ENCODE data around the gene OR2T27.
"Not testable (repeated sequence)": the region's sequence is repeated elsewhere in the genome, so short reads cannot be mapped to it uniquely, and the experiment has no call there.

The OR2T27 gene, protein sequence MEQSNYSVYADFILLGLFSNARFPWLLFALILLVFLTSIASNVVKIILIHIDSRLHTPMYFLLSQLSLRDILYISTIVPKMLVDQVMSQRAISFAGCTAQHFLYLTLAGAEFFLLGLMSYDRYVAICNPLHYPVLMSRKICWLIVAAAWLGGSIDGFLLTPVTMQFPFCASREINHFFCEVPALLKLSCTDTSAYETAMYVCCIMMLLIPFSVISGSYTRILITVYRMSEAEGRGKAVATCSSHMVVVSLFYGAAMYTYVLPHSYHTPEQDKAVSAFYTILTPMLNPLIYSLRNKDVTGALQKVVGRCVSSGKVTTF

DNA sequence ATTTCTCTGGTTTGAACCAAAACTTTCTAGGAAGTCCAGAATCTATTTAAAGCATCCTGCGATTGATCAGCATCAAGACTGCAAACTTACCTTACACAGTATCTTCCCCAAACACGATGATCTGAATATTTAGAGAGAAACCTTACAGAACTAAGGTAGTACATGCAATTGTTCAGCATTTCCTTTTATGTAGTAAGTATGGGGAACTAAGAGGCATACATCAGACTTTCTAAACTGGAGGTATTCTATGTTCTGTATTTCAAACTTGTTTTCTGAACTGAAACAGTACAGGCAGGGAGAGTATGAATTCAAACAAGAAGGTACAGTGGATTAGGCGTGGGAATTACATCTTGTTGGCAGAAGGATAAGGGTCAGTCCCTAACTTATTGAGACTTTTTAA, at the start of gene OR2T27:
Gene OR2T27, minus strand, starts transcription at position 175 of the 400 bp plus-strand sequence. CDS start 4,644 bp downstream, outside the sequence.
- DNase-seq: not testable (repeated sequence)

DNA sequence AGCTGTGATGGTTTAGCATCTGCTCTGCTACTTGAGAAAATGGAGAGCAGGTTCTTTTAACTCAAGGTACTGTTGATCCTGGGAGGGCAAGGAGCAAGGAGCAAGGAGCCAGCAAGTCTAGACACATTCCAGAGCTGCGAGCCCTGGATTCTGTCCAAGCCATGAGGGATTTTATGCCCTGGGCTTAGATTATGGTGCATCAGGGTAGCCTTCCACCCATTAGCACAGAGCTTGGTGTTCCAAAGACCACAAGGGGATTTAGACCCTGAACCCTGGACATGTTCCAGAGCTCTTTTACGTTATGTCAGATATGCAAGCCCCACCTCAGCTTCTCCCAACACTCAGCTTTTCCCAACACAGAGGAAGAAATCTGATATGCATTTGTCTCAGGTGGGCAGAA, 49.3 kb upstream of the OR2T27 start:
- no peak for DNase-seq

DNA sequence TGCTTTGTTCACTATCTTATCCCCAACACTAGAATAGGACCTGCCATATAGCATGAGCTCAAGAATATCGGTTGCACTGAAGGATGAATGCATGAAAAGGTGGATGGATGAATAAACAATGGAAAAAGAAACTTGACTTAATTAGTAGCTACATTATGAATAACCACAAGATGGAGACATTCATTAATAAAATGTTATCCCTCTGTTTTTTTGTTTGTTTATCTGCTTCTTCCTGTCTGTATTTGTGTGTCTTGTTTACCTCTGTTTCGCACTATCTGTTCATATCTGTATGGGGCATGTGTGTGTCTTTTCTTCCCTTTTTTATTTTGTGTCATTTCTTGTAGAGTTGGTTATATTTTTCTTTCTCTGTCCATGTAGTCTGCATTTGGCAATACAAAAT, 48.3 kb upstream of the OR2T27 start:
- no peak for DNase-seq

DNA sequence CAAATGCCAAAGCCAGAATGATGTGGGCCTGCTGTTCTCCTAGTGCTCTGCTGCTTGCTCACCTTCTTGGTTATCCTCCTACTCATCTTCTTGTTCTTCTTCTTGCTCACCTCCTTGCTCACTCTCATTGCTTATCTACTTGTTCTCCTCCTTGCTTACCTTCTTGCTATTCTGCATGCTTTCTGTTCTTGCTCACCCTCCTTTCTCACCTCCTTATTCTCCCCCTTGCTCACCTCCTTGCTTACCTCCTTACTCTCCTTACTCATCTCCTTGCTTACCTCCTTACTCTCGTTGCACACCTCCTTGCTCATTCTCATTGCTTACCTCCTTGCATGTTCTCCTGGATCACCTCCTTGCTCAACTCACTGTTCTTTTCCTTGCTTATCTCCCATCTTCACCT, 47.4 kb upstream of the OR2T27 start, which contains the start of gene OR14I1:
Gene OR14I1, minus strand, starts transcription at position 53 of the 400 bp plus-strand sequence.
- DNase-seq: no peak

DNA sequence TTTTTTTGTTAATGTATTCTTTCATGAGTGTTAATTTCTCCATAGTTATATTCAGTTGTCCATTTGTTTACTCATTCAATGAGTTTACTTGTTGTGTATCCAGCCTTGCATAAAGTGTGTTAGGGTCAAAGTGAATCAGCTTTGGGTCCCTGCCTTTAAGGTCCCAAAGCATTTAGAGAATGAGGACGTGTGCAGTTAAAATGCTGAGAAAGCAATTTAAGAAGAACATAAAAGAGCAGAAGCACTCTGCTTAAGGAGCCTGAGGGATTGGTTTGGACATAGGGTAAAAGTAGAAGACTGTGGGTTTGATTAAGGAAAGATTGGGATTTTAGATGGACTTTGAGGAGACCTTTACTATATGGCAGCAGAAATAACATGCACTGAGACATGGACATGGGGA, 43.8 kb upstream of the OR2T27 start:
- no peak for DNase-seq

DNA sequence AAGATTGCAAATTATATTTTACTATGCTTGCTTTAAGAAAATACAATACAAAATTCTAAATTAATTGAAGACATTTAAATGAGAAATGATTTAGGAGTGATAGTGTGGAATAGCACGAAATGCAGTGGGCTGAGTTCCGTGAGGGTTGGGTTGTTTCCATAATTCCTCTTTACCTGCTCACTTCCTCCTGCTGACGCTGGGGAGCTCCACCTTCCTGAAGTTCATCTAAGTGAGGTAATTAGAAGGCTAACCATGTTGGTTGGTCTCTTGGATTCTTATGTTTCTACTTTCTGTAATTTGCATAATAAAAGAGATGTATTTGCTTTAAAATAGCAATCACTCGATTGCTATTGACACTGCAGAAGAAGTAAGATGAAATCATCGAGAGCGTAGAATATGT, 42.6 kb upstream of the OR2T27 start:
- DNase-seq: no peak

DNA sequence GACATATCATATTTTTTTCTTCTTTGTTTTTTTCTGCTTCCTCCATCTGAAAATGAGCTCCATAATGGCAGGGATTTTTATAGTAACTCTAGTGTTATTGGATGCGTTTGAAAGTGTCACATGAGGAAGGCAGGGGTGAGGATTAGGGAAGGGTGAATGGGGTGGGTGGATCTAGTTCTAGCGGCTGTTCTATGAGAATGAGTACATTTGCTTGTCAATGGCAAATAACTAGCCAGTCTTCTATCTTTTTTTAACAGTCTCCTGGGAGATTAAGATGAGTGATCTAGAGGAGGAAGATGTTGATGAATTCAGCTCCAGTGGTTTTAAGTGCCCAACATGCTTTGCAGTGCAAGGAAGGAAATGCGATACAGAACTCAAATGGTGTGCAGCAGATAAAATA, 41.4 kb upstream of the OR2T27 start:
- no peak for DNase-seq

DNA sequence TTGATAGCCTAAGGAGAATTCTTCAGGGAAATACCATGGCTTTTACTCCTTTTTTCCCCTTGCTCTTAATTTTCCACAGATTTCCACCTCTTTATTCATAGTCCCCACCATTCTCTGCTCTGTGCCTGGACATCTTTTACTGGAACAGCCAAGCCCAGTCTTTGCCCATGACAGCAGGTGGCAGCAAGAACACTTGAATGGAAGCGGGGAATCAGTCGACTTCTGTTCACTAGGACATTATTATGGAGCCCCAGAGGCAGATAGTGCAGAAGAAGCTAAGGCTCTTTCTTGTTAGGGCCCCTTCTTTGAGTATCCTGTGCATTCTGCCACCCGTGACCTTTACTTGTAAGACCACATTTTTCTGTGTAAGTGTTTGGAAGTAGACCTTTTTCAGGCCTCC, 40.9 kb upstream of the OR2T27 start:
- DNase-seq: no peak

DNA sequence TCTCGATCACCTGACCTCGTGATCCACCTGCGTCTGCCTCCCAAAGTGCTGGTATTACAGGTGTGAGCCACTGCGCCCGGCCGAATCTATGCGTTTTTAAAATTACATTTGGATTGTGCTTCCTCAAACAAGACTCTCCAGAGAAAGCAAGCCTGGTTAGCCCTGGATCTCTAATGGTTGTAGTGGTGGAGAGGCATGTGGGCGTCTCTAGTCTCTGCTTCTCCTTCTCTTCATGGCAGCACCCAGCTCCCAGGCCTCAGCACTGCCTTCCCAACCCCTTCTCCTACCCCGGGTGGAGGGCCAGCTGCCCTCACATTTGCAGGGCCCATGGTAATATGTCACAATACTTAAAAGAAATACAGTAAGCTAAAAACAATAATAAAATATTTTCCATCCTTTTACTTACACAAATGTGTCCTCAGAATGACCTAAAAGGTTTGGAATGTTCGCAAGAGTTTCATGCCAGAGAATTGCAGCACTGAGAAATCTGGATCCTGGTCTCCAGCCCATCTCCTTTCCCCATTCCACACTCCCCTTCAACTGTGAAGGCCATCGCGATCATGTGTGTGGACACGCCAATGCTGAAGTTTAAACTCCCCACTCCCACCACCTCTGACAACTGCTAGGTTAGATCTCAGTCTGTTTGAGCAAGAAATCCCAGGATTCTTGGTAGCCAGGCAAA, 40.3 kb upstream of the OR2T27 start:
- DNase-seq: no peak

DNA sequence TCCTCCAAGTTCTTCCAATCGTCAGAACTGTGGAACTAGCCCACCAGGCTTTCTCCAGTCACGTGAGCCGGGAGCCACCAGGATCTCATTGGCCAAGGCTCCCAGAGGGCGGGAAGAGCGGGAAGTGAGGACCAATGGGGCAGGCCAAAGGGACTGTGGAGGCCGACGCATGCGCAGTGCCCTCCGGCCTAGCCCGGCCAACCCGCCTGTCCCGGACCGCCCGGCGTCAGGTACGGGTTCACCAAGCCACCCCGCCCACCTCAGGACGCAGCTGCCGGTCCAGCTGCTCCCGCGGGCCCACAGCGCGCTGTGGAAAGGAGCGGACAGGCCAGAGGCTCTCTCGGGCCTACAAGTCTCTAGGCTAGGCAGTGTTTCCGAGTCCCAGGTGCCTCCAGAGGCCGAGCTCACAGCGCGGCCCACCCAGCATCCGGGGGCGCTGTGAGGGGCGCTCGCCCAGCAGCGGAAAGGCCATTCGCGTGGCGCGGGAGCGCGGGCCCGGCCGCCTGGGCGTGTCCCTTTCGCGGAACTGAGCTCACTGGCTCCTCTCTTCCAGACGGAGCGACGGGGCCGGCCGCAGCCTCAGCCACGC, 36.3 kb upstream of the OR2T27 start:
- DNase-seq: no peak

DNA sequence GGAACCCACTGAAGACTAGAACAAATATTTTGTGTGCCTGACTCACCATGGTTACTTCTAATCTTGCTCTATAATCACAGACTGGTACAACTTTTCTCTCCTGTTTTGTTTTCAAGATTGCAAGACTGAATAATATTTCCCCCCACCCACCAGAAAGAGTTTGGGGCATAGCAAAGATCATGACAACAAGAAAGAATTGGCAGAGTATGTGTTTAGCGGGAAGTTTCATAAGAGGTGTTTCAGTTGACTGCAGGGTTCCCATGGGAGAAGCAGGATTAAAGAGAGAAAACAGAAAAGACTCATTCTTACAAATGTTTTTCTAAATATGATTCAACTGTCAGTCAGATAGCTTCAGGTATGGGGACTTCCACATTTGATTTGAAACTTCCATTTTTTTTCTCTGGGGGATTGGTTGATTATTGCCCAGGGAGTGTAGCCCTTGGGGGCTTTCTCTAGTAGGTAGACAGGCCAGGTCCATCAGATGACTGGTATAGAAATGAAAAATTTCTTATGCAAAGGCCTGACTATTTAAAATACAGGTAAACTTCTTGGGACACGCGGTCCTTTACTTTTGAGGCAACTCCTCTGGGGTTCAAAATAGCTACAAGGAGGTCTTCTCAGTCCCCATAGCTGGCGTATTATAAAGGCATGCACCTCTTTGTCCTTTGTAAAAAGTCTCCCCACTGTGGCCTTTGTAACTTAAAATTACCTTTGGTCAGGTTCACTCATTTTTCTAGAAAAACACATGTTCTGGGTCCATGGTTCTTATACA, 33.4 kb upstream of the OR2T27 start:
- no peak for DNase-seq

DNA sequence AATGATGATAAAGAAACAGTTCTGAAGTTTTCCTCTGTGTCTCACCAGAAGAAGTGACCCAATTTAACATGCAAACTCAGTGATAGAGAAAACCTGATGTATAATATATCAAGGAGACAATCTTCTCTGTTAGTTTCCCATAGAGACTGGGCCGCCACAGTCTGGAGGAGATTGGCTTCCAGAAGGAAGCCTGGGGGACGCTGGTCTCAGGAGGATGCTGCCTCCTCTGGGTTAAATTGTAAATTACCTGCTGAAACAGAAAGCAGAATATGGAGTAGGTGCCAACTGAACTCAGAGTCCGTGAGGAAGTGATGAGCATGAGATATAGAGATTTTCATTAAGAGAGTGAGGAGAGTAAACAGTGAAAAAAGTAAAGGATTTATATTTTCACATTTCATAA, 31.5 kb upstream of the OR2T27 start:
- DNase-seq: no peak

DNA sequence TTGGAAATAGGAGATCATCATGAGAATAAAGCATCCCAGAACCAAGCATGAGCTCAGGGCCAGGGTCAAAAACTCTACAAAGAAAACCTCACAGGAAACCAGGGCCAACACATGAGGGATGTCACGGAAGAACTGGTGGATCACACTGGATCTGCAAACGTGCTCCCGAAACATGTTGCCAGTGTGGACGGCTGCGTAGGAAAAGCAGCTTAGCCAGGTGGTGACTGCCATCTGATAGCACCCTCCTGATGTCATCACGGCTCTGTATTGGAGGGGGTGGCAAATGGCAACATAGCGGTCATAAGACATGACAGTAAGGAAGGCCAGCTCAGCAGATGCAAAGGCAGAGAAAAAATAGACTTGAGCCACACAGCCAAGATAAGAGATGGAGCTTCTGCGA, 26.3 kb upstream of the OR2T27 start:
- DNase-seq: no peak

DNA sequence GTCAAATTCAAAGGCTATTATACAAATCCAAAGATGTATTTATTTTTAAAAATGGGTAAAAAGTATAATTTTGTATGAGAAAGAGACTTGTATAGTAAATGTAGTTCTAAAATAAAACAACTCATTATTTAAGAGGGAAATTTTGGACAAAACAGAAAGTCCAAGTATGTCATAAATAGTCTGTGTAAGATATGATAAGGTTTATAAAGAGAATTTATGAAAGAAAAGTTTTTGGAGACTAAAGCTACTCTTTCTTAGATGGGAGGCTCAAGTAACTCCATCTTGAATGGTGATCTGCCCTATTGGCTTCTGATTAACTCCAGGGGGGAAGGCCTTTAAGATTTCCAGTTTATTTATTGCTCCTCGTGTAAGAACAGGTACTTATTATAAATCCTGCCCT, 14.7 kb upstream of the OR2T27 start:
- DNase-seq: no peak

DNA sequence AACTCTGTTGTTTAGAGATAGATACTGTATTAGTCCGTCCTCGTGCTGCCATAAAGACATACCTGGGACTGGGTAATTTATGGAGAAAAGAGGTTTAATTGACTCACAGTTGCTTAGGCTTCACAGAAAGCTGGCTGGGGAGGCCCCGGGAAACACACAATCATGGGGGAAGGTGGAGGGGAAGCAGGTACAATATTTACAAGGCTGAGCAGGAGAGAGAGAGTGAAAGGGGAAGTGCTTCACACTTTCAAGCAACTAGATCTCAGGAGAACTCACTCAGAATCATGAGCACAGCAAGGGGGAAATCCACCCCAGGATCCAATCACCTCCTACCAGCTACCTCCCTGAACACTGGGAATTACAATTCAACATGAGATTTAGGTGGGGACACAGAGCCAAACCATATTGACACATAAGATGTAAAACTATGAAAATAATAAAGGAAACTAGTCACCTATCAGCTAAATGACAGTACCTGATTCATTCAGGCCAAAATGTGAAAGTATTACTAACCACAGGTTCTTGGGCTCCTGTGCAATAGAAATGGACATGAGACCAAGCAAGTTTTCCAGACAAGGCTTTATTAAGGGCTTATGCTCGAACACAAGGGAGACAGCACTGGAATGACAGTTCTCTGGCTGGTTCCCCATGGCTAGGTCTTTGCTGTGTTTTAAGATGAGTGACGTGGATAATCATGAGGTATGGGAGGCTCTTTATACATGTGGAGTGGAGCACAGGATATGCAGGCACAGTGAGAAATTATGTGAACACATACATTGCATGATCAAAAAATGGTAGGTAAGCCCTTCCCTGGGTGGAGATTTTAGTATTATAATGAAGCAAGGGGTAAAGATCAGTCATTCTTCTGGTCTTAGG, 8.4 kb upstream of the OR2T27 start:
- not testable (repeated sequence) for DNase-seq

DNA sequence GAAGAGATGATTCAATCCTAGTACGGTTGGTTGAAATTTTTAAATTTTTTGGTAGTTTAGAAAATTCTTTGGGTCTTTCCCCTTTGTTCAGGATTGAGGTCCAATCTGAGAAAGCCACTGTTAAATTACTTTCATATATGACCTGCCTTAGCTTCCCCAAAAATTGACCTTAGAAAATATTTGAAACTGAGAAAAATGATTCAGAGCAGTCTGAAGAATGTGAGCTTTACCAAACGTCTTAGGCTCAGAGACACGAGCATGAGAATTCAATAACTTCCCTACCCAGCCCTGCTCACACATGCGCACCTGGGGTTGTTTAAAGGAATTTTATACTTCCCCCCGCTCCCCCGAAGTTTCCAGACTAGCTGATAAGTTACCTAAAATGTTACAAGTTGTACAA, 1.5 kb upstream of the OR2T27 start:
- DNase-seq: not testable (repeated sequence)

DNA sequence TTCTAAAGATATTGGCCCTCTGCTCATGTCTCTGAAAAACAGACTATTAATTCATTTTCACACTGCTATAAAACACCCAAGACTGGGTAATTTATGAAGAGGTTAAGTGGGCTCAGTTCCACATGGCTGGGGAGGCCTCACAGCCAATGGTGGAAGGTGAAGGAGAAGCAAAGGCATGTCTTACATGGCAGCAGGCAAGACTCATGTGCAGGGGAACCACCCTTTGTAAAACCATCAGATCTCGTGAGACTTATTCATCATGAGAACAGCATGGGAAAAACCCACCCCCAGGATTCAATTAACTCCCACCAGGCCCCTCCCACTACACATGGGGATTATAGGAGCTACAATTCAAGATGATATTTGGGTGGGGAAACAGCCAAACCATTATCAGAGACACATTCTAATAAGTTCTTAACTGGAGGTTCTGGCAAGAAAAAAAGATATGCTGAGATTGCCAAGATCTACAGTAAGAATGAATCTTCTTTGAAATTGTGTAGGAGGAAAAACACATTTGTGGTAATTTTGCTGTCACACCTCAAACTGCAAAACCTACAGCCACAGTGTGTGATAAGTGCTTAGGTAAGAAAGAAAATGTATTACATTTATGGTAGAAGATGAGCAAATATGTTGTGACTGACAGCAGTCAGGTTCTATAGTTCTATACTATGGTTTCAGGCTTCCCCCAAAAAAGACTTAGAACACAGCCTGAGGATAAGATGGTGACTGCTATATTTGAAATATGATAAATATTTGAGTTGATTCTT, 6.4 kb downstream of the OR2T27 start:
- DNase-seq: not testable (repeated sequence)

DNA sequence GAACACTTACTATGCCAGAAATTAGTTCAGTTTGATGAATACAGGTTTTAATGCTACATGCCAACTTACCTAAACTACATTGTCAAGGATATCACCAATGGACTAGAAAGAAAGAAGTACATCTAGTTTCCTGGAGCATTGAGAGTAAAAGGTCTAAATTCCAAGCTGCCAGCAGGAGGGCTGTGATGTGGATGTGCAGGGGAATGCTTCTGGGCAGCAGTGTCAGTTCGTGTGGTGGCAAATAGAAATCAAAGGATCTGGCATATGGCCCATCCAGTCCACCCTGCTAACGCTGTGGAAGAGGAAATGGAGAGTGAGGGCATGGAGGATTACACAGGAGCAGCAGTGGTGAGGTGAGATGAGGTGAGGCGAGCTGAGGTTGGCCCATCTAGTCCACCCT, 10.2 kb downstream of the OR2T27 start, which contains the start of gene OR2T35:
Gene OR2T35, minus strand, starts transcription at position 101 of the 400 bp plus-strand sequence. CDS start 6,020 bp downstream, outside the sequence.
- DNase-seq: not testable (repeated sequence)

DNA sequence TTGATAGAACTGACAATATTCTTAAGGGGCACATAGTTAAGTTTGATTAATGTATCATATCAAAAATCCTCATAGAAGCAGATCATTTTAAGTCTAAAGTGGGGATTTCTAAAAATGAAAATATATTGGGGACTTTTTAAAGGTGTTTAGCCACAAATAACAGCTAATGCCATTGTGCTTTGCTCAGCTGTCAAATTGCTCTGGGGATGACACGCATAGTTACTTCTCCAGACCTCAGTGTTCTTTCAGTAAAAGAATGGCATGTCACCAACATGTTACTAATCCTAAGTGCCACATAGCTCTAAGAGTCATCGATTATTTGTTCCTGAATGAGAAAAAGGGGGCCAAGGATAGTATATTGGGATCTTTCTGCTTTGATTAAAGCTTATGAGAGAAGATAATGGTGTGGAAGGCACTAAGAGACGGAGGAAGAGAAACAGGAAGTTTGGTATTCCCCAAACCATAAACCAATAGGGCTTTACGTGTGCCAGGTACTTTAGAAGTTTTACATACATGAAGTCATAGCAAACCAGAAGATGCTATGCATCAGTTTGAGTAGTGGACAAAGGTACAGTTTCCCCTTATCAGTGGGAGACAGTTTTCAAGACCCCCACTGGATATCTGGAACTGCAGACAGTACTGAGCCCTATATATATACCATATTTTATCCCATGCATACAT, 12.2 kb downstream of the OR2T27 start:
- not testable (repeated sequence) for DNase-seq

DNA sequence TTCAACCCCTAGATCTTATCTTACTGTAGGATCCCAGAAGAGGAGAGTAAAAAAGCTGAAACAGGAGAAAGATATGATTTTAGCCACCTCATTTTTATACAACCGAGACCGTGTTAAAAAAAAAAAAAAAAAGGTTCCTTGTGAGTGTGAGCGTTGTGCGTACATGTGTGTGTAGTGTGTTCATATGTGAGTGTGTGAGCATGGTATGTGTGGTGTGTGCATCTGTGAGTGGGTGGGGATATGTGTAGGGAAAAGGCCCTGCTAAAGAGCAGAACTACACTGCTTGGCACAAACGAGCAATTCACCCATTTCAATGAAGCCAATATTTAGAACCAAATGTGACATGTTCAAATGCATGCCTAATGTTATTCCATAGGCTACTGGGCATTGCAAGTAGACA, 13.7 kb downstream of the OR2T27 start:
- DNase-seq: not testable (repeated sequence)

DNA sequence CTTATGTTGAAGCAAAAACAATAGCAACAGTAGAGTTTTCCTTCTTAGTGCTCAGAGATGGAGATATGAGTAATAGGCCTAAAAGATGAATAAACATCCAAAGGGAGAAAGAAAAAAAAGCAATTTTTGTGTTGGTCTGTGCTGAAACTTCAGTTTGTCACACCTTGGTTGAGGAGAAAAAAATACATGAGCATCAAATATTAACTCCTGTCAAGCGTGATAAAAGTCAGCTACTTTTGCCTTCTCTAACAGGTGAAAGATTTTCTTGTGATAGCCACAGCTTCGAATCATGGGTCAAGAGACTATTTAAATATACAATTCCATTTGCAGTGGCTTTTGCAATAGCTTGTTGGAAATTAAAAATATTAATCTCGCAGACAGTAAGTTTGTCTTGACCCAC, 14.4 kb downstream of the OR2T27 start:
- DNase-seq: not testable (repeated sequence)

All from NCI-H524 treated with DMSO at 0.1 percent for 48 hours (cell line).